ENCODE measurements around the gene HCST.

- TF ChIP-seq CTCF (conservative IDR thresholded peaks at IDR 0.05 in 1 of 2, IDR thresholded peaks at IDR 0.05 in 1 of 2; ENCODE audit: extremely low read depth in 1 of 2, insufficient read depth in 1 of 2, low read depth in 1 of 2, low read length in 2 of 2) (no peak), EZH2 (IDR thresholded peaks at IDR 0.05; ENCODE audit: borderline replicate concordance, low read length) (no peak)
Observed at GRCh38 chr19:35863018-35863417, 39.3 kb upstream of the HCST start.

Data from mammary epithelial cell (primary cell).